Activated CD4-positive, alpha-beta T cell treated with anti-CD3 and anti-CD28 coated beads for 1 hour (primary cell): ENCODE measurements around the gene FKBP3.
"Not testable (repeated sequence)": the region's sequence is repeated elsewhere in the genome, so short reads cannot be mapped to it uniquely, and the experiment has no call there.

ENCODE experiments used
- DNase-seq: peaks from one replicate; pipeline ENCODE4 v3.0.0-alpha.2; 2020

FKBP3 gene

DNA sequence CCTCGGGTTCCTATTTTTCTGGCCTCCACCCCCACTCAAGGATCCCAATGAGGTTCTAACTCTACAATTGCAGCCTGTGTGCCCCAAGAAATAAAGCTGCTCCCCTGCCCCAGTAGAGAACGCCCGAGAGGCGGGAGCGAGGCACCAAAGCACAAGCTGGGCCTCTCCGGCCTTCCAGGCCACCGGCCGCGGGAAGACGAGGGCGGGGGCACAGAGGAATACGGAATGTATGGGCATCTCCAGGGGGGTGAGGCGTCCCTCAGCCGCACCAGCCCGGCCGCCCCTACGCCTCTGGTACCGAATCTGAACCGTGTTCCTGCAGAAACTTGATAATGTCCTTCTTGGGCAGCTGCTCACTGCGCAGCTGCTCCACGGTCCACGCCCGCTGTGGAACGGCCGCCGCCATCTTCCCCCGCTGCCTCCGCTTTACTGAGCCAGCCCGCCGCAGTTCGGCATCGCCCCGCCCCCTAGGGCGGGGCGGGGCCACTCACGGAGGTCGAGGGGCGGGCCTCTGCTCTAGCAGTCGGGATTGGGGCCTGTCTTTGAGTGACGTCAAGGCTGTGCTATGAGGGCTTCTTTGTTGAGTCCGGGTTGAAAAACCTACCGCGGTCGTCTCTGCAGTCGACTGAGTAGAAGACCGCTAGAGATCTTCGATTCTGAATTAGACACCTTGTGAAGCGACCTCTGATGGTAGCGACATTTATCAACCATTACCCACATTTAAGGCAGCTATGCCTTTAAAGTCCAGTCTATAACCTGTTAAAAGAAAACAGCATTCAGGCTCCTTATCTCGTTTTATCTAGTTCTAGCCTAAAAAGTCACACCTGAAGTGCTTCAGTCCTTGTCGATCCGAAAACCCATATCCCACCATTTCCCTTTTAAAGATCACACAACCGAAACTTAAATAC is at the start of gene FKBP3:
Gene FKBP3, minus strand, starts transcription at position 431 of the 908 bp plus-strand sequence. Its CDS starts 25 bp downstream, at position 406.
- peak; percentile 92 for DNase-seq

DNA sequence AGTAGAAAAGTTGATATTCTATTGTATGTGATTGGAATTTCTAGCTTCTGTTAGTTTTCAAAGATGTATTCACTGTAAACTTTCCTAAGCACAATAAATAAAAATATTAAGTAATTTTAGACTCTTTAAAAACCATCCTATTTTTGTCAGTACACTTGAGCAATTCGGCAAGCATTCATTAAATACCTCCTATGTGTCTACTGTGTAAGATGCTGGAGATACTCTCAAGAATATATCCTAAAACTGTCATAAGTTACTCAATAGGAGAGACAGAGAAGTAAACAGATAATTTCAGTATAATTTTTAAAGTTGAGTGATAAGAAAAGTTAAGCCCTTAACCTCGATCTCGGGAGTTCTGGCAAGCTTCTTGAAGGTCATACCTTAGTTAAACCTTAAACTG is 47.5 kb upstream of the FKBP3 start:
- DNase-seq, result no peak

GRCh38 chr14:45181329-45181728 is 47.0 kb upstream of the FKBP3 start:
- no peak for DNase-seq

DNA sequence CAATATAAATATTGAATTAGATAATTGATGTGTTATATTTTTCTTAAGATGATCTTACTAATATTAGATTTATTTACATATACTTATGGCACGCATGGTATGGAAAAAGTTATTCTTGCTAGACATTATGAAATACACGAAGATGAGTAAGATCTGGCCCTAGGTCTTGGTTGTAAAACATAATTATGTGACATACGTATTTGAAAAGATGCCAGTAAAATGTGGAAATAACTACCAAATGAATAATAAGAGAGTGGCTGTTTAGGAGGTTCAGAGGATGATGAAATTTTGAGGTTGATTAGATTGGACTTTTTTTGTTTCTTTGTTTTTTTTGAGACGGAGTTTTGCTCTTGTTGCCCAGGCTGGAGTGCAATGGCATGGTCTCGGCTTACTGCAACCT is 42.8 kb upstream of the FKBP3 start:
- DNase-seq, result no peak

GRCh38 chr14:45169906-45170305 is 35.6 kb upstream of the FKBP3 start:
- DNase-seq, result no peak

- DNase-seq, result no peak
These were observed 21.8 kb upstream of the FKBP3 start for GRCh38 chr14:45156067-45156466.

DNA sequence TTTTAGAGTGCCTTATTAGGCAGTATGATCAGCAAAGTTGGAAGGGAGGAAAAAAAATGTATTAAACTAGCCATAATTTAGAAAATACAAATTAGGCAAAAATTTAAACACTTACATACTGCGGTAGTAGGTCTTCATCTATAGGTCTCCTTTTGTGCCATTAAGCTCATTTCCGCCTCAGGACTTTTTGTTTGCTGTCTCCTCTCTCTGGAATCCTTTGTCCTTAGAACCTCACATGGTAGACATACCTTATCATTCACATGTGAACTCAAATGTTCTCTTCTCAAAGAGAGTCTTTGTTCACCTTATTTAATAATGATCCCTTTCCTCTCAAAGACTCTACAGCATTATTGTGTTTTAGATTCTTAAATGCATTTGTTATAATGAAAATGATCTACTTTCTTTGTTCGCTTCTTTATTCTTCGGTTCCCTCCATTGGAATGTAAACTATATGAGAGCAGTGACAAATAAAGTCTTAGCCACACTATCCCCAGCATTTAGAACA is 16.2 kb upstream of the FKBP3 start:
- DNase-seq, result no peak

GRCh38 chr14:45149602-45150001 is 15.3 kb upstream of the FKBP3 start:
- no peak for DNase-seq

- no peak for DNase-seq
These were observed 10.9 kb upstream of the FKBP3 start for GRCh38 chr14:45145214-45145613.

- no peak for DNase-seq
These were observed 10.4 kb upstream of the FKBP3 start for GRCh38 chr14:45144658-45145057.

- not testable (repeated sequence) for DNase-seq
These were observed 7.8 kb upstream of the FKBP3 start for GRCh38 chr14:45142083-45142482.

DNA sequence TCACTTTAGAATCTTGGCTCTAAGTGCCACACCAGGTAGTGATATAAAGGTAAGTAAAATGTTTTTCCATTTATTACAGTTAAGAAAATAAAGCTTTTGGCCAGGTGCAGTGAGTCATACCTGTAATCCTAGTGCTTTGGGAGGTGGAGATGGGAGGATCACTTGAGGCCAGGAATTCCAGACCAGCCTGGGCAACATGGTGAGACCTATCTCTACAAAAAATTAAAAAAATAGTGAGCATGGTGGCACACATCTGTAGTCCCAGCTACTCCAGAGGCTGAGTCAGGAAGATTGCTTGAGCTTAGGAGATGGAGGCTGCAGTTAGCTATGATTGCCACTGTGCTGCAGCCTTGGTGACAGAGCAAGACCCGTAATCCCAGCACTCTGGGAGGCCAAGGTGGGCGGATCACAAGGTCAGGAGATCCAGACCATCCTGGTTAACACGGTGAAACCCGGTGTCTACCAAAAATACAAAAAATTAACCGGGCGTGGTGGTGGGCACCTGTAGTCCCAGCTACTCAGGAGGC is 6.4 kb upstream of the FKBP3 start:
- no peak for DNase-seq

GRCh38 chr14:45136399-45136798 is 2.1 kb upstream of the FKBP3 start:
- no peak for DNase-seq

GRCh38 chr14:45135659-45136395 is 1.5 kb upstream of the FKBP3 start, which contains the start of gene FANCM:
FANCM (plus strand) TSS chr14:45135930; CDS start chr14:45136032, 102 bp downstream.
- peak; percentile 73 for DNase-seq

- DNase-seq, result no peak
These were observed 875 bp upstream of the FKBP3 start for GRCh38 chr14:45135156-45135555.

DNA sequence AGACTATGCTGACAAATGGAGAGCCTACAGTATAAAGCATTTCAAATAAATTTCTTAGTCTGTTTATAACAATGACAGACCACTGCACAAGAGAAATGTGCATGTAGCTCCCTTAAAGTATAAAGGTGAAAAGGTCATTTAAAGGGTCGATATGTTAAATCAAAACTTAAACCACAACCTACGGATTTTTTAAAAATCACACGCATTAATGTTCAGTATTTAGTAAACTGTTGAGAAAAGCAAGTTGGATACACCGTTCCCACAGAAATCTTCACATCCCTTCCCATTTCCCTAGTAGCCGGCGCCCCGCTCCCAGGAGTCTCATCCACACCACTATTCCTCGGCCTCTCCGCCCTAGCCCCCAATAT is 614 bp downstream of the FKBP3 start:
- DNase-seq, result no peak

DNA sequence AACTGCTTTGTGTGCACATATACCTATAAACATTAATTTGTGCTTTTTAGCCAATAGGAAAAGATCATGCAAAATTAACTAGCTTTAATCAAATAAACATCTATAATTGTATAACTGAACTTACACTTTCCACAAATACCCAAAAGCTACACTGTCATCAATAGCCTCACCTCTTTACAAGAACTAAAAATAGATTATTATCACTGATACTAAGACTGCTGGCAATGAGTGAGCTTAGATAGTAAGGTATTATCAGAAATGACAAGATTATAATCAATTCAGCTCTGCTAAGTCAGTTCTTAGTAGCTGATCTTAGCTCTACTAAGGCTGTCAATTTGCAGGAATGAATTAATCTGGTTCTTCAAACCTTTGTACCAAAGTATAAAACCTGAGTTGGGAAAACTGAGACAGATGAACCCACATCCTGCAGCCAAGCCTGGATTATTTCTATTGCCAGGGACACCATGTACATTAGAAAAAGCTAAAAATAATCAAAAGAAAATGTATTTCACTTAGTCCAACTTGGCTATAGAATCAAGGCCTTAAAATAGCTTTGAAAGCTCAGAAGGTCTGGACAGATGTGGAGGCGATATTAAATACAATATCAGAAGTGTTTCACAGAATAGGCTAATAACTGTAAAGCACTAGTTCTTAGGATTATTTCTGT is 5.2 kb downstream of the FKBP3 start:
- no peak for DNase-seq

- no peak for DNase-seq
These were observed 8.5 kb downstream of the FKBP3 start for GRCh38 chr14:45125754-45126153.

- DNase-seq, result no peak
These were observed 11.0 kb downstream of the FKBP3 start for GRCh38 chr14:45123271-45123670.

DNA sequence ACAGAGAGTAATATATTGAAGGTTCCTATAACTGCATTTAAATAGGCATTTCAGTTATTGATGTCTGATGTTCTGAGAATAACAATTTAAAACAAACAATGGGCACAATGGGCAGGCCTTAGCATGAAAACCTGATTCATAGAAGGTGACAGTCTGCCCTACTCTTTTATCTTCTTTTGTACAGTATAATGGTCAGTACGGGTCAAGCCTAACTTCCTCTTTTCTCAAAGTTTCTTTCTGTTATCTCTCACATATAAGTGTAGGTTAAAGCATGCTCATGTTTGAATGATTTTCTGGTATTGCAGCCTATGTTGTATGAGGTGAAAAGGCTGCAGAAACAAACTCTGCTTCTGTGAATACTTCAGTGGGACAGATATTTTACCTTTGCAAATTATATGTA is 14.2 kb downstream of the FKBP3 start:
- DNase-seq, result no peak

- DNase-seq, result no peak
These were observed 15.7 kb downstream of the FKBP3 start for GRCh38 chr14:45118594-45118993.

- DNase-seq, result no peak
These were observed 20.0 kb downstream of the FKBP3 start for GRCh38 chr14:45114327-45114726.
